ENCODE measurements around the gene SLC25A25. TPM values are rescaled to one million over a fixed set of nuclear protein-coding genes. Genes with fewer than 3 reads are reported as not detected.
"Not testable (repeated sequence)": the region's sequence is repeated elsewhere in the genome, so short reads cannot be mapped to it uniquely, and the experiment has no call there.

Gene SLC25A25
- total RNA-seq, 2 experiments from 2014 or later: 15.5 to 16.0 TPM

DNA sequence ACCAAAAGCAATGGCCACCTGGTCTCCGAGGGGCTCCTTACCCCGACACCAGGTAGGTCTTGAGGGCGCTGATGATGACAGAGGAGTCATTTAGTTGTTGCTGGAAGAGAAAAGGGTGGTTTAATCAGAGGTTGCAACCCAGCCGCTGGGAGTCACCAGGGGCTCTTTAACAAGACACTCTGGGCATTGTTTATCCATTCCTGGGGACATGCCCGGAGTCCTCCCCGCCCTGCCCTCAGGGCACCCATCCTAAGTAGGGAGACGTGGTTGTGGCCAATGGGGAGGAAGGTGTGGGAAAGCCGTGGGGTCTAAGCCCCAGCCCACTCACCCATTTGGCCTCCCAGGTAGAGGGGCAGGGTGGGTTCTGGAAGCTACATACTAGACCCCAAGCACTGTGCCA is 56.4 kb downstream of the SLC25A25 start:
- ChIA-PET CTCF (interaction anchor here (1.3 to 1.6 kb wide), 3 partner anchors 8 to 89 kb away, joined by 3 to 9 read pairs (median 6); no protein-coding TSS in a partner anchor), POLR2A (interaction anchor here (0.7 kb wide), 1 partner anchor 14 kb away, joined by 7 read pairs; no protein-coding TSS in a partner anchor)

DNA sequence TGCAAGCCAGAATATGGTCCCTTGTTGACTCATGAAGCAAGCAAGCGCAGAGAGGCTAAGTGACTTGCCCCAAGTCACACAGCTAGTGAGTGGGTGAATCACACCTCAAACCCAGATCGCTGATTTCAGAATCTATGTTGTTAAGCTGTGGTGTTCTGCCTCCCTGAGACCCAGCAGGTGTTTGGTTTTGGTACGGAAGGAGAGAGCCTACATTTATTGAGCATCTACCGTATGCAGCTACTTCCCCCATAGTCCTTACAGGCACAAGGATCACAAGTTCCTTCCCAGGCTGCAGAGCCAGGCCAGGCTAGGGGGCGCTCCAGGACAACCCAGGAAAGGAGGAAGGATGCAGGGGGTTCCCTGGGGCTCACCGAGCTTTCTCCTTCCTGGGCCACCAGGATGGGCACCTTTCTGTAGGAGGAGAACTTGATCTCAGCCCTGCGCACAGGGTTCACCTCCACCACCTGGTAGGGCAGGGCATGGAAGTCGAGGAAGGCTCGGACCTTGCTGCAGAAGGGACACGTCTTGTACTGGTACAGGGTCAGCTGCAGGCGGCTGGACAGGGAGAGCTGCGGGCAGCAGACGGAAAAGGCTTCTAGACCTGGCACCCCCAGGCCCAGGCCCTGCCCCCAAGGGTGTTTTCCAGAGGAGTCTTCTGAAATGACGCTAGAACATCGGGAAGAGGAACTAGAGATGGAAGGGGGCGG is 57.0 kb downstream of the SLC25A25 start:
- POLR2A ChIA-PET: no interaction called here
- CTCF ChIA-PET: interaction anchor here (1.2 to 1.6 kb wide), 4 partner anchors 9 to 89 kb away, joined by 3 to 9 read pairs (median 6); no protein-coding TSS in a partner anchor

- POLR2A ChIA-PET: no interaction called here
- CTCF ChIA-PET: interaction anchor here (1.2 to 1.6 kb wide), 7 partner anchors 8 to 91 kb away, joined by 3 to 9 read pairs (median 5); no protein-coding TSS in a partner anchor
Observed at GRCh38 chr9:128125580-128126354, 57.7 kb downstream of the SLC25A25 start.

DNA sequence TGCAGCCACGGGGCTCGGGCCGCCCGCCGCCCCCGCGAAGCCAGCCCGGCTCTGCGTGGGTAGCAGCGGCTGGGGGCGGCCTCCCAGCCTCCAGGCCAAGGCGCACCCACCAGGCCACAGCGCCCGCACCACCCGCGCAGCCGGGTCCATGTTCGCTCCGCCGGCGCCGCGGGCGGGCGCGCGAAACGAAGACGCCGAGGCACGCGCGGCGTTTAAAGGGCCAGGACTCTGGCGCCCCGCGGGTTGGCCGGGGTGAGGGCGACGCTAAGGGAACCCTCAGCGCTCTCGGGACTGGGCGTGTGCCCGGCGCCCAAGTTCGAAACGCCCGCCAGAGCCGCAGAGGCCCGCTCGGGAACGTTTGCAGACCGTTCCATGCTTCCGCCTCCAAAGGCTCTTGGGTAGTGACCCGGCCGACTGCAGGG is 59.5 kb downstream of the SLC25A25 start, which contains the start of gene PTGES2:
TSS of gene PTGES2 (minus strand) at position 162 of the 422 bp plus-strand sequence. CDS start at position 150, 12 bp downstream.
- CTCF ChIA-PET: interaction anchor here (1.5 kb wide), 1 partner anchor 93 kb away, joined by 4 read pairs; no protein-coding TSS in a partner anchor
- POLR2A ChIA-PET: no interaction called here

DNA sequence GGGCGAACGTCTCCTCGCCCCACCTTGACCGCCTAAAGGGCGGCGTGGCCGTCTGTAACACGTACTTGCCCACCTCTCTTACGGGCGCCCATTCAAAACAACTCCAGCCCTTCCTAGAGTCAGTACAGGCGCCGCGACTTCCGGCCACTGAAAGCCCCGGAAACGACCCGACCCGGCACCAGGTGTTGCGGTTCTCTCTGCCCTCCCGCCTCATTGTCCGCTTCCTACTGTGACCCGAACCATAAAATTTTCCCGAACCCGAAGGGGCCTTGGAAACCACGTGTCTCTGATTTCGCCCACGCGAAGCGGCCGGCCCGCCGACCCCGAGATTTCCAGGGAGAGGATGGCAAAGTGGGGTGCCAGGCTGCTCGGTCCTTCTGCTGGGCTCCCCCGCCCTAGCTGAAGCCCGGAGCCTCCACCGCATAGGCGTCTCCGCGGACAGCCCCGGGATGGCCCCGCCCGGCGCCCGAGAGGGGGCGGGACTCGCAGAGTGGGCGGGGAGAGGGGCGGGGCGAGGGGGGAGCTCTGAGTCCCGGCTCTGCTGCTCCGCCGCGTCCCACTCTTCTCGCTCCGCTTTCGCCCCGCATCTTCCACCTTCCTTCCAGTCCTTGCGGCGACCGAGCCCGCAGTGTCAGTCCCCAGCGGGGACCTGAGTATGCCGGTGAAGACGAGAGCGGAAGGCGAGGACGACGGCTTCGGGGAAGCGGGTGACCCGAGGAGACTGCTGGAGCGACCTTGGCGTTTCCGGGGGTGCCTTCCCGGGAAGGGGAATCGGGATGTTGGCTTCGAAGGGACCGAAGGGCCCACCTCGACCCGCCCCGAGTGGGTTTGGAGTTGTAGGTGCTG is 60.2 kb downstream of the SLC25A25 start:
- ChIA-PET CTCF (interaction anchor here (0.7 to 2.0 kb wide), 5 partner anchors 10 to 45 kb away, joined by 3 to 13 read pairs (median 6); no protein-coding TSS in a partner anchor), POLR2A (interaction anchor here (0.8 kb wide), 1 partner anchor 191 kb away, joined by 3 read pairs; no protein-coding TSS in a partner anchor)

- ChIA-PET POLR2A (no interaction called here), CTCF (interaction anchor here (0.7 to 2.0 kb wide), 5 partner anchors 11 to 46 kb away, joined by 3 to 13 read pairs (median 6); no protein-coding TSS in a partner anchor)
Observed at GRCh38 chr9:128128836-128129590, 61.0 kb downstream of the SLC25A25 start.

- CTCF ChIA-PET: interaction anchor here (2.0 kb wide), 2 partner anchors 12 to 14 kb away, joined by 7 to 13 read pairs; no protein-coding TSS in a partner anchor
- POLR2A ChIA-PET: not testable (repeated sequence)
Observed at GRCh38 chr9:128129976-128130590, 62.1 kb downstream of the SLC25A25 start.

DNA sequence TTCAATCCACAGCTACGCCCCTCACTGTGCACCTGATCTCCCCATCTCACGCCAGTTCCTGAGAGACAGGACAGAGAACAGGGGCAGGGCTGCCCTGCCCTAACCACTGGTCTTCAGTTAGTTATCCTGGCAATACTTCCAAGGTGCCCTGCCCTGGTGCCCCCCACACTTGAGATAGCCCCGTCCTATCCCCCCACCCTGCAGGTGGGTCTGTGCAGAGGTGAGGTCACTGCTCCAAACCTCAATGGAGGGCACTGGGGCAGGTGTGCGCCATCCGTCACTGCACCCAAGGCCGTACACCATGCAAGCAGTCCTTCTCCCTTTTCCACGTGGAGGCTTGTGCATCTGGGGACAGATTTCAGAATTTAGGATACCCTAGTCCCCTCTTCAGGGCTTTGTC is 62.6 kb downstream of the SLC25A25 start:
- CTCF ChIA-PET, POLR2A ChIA-PET: not testable (repeated sequence)

- CTCF ChIA-PET, POLR2A ChIA-PET: not testable (repeated sequence)
Observed at GRCh38 chr9:128131346-128131745, 63.3 kb downstream of the SLC25A25 start.

- POLR2A ChIA-PET, CTCF ChIA-PET: not testable (repeated sequence)
Observed at GRCh38 chr9:128132139-128132538, 64.1 kb downstream of the SLC25A25 start.

- CTCF ChIA-PET, POLR2A ChIA-PET: not testable (repeated sequence)
Observed at GRCh38 chr9:128135561-128135960, 67.5 kb downstream of the SLC25A25 start.

DNA sequence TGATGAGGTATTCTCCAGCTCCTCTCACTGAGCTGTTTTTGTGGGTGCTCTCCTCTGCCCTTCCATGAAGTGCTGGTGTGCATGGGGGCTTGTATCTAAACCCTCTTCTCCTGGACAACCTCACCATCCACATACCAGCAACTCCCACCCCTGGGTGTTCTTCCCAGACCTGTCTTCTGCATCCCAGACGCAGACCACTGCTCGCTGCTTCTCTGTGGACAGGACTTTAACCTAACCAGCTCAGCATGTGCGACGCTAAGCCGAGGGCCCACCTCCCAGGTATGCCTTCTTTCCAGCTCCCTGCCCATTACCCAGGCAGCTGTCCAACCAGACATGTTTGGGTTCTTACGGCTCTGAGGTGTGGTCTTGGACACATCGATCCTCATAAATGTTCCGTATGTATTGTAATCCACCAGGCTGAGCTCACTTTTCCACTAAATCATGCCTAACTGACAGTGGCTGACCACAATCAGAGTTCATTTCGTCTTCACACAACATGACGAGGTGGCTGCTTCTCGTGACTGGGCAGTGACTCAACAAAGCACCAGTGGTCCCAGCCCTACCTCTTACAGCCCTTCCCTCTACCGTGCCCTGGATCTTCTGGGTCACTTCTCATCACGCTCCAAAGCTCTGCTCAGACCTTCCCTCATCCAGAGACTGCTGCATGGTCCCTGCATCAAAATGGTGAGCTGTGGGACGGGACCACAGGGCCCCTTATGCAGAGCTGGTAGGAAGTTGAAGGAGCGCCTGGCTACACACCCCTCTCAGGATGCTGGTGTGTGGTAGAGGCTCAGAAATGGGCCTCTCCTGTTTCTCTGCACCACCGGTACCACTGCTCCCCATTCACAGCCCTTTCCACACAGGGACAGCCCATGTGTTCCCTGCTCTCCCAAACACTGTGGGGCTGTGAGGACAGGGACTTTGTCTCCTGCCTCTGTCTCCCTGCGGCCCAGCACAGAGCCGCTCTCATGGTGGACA is 69.1 kb downstream of the SLC25A25 start:
- POLR2A ChIA-PET: no interaction called here
- CTCF ChIA-PET: interaction anchor here (0.9 kb wide), 1 partner anchor 20 kb away, joined by 4 read pairs; no protein-coding TSS in a partner anchor

- CTCF ChIA-PET: no interaction called here
- POLR2A ChIA-PET: no interaction called here
Observed at GRCh38 chr9:128138001-128138400, 70.0 kb downstream of the SLC25A25 start.

GRCh38 chr9:128139621-128140020 is 71.6 kb downstream of the SLC25A25 start:
- CTCF ChIA-PET: no interaction called here
- POLR2A ChIA-PET: no interaction called here

DNA sequence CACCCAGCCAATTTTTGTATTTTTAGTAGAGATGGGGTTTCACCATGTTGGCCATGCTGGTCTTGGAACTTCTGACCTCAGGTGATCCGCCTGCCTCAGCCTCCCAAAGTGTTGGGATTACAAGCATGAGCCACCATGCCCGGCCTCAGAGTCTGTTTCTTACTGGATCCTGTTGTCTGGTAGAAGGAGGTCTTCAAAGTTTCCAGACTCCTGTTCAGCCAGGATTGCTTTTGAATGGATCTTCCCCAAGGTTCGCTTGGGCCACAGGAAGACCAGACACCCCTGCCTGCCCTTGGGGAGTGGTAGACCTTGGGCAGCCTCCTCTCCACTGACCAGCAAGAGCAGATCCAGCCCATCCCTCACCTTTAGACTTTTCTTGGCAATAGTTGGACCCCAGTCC is 73.6 kb downstream of the SLC25A25 start:
- ChIA-PET CTCF (interaction anchor here (1.7 kb wide), 2 partner anchors 13 to 24 kb away, joined by 6 to 8 read pairs; no protein-coding TSS in a partner anchor), POLR2A (no interaction called here)

- ChIA-PET POLR2A (no interaction called here), CTCF (interaction anchor here (1.7 kb wide), 2 partner anchors 13 to 24 kb away, joined by 6 to 8 read pairs; no protein-coding TSS in a partner anchor)
Observed at GRCh38 chr9:128142061-128142460, 74.0 kb downstream of the SLC25A25 start.

- POLR2A ChIA-PET: interaction anchor here (0.7 kb wide), 1 partner anchor 132 kb away, joined by 5 read pairs; no protein-coding TSS in a partner anchor
- CTCF ChIA-PET: interaction anchor here (1.7 kb wide), 1 partner anchor 25 kb away, joined by 8 read pairs; no protein-coding TSS in a partner anchor
Observed at GRCh38 chr9:128142596-128142995, 74.6 kb downstream of the SLC25A25 start.

Measured in activated CD8-positive, alpha-beta memory T cell treated with anti-CD3 and anti-CD28 coated beads for 36 hours (primary cell).